HepG2 (cell line): ENCODE data around the gene RREB1. TPM values are rescaled to one million over a fixed set of nuclear protein-coding genes. Genes with fewer than 3 reads are reported as not detected.

Source experiments
- ATAC-seq: fragments of 200-7000 bp; cut with Tn5 transposase; 3 replicates; pipeline ENCODE4 v1.9.1; 2020; ENCODE audit warnings: mild to moderate bottlenecking, moderate library complexity
- BruUV-seq: library from RNA; stranded (reverse); fragments of 400-500 nt; replicated peaks from 2 replicates; lab custom pipeline; 2021; lab: Mats Ljungman, UMichigan
- CTCF ChIA-PET: fragments of 300-600 bp; formaldehyde crosslinking; extraction: SDS; loops from one replicate; lab custom pipeline; 2021; ENCODE audit warnings: low total read pairs, inconsistent platforms, low intra/inter-chr PET ratio; lab: Yijun Ruan, JAX
- POLR2A ChIA-PET: fragments of 350-600 bp; sonication (Branson Sonifier 250); formaldehyde crosslinking; loops from one replicate; lab custom pipeline; 2020; ENCODE audit warnings: antibody characterized with exemption, inconsistent platforms; lab: Yijun Ruan, JAX
- DNase-seq: peaks from one replicate; pipeline ENCODE4 v3.0.0-alpha.2; 2015; ENCODE audit warnings: low spot score
- FAIRE-seq: peaks from 3 replicates; lab custom pipeline; 2011; peaks lifted over from hg19 to GRCh38; lab: Jason Lieb, UNC
- H2AFZ ChIP-seq: one replicate; pipeline ENCODE4 v1.6.1; 2011; ENCODE audit warnings: low read length, inconsistent platforms
- H3K27ac ChIP-seq: fragments of 300-600 bp; 3 replicates; pipeline ENCODE4 v1.8.0; 2011; ENCODE audit warnings: mixed run types, mild to moderate bottlenecking, mixed read lengths, low read length, inconsistent platforms; ENCODE audit not compliant: insufficient read depth; ENCODE audit errors: extremely low read length
- H3K27me3 ChIP-seq, 2 experiments: fragments of 200-600 bp in 1 of 2; 2 replicates in 1 of 2; 3 replicates in 1 of 2; pipeline versions ENCODE4 v1.6.0 to v1.8.0; 2011; ENCODE audit warnings: low read length in 2 of 2, mild to moderate bottlenecking in 2 of 2, moderate library complexity in 2 of 2, inconsistent platforms in 1 of 2; ENCODE audit not compliant: insufficient read depth in 2 of 2, control insufficient read depth in 1 of 2
- H3K36me3 ChIP-seq, 2 experiments: fragments of 200-600 bp in 1 of 2; replicated peaks in 1 of 2; 2 replicates in 1 of 2; 3 replicates in 1 of 2; pipeline versions ENCODE4 v1.5.1 to v1.8.0; 2011; ENCODE audit warnings: low read length in 2 of 2, inconsistent platforms in 1 of 2; ENCODE audit not compliant: insufficient read depth in 2 of 2, control insufficient read depth in 1 of 2
- H3K4me1 ChIP-seq: 2 replicates; pipeline ENCODE4 v1.5.1; 2012; ENCODE audit warnings: low read length, inconsistent platforms; ENCODE audit not compliant: insufficient read depth
- H3K4me2 ChIP-seq: 2 replicates; pipeline ENCODE4 v1.6.0; 2011; ENCODE audit warnings: low read depth, low read length, inconsistent platforms
- H3K4me3 ChIP-seq, 3 experiments: fragments of 200-600 bp in 1 of 3; sonication (generic), shearing (Covaris generic) in 1 of 3; replicated peaks in 1 of 3; 2 replicates each; pipeline ENCODE4 v1.5.1; 2011 to 2016; ENCODE audit warnings: low read length in 3 of 3, inconsistent platforms in 2 of 3, low read depth in 2 of 3, mild to moderate bottlenecking in 2 of 3, control low read depth in 1 of 3, mixed read lengths in 1 of 3; ENCODE audit not compliant: insufficient read depth in 1 of 3
- H3K79me2 ChIP-seq: one replicate; pipeline ENCODE4 v1.6.1; 2011; ENCODE audit warnings: low read length, inconsistent platforms; ENCODE audit not compliant: insufficient read depth
- H3K9ac ChIP-seq: 2 replicates; pipeline ENCODE4 v1.6.0; 2011; ENCODE audit warnings: mild to moderate bottlenecking, low read depth, low read length, inconsistent platforms; ENCODE audit not compliant: insufficient read depth
- H3K9me3 ChIP-seq: 2 replicates; pipeline ENCODE4 v1.5.1; 2012; ENCODE audit warnings: mild to moderate bottlenecking, low read length
- H4K20me1 ChIP-seq: 2 replicates; pipeline ENCODE4 v1.6.0; 2011; ENCODE audit warnings: inconsistent platforms, mild to moderate bottlenecking, low read length, moderate library complexity; ENCODE audit not compliant: insufficient read depth
- FIP1L1 ChIP-seq: fragments of 200-400 bp; formaldehyde crosslinking; IDR thresholded peaks from 2 replicates; pipeline ENCODE4 v1.6.1; 2018; ENCODE audit warnings: low read depth, mild to moderate bottlenecking, low read length, moderate library complexity, borderline replicate concordance; ENCODE audit not compliant: insufficient read depth
- HOXD1 ChIP-seq: sonication (generic); formaldehyde crosslinking; IDR thresholded peaks from 2 replicates; pipeline ENCODE4 v1.5.0; 2020; ENCODE audit warnings: missing genetic modification reagents
- MAX ChIP-seq: IDR thresholded peaks from 2 replicates; pipeline ENCODE4 v1.6.1; 2012; ENCODE audit warnings: inconsistent platforms
- MBNL3 ChIP-seq: fragments of 250-450 bp; sonication (Bioruptor Pico); conservative IDR thresholded peaks from 2 replicates; pipeline ENCODE4 v1.8.0; 2022; ENCODE audit warnings: mild to moderate bottlenecking, inconsistent platforms
- NR3C1 ChIP-seq: sonication (generic); formaldehyde crosslinking; IDR thresholded peaks from 2 replicates; pipeline ENCODE4 v1.4.0; 2020; ENCODE audit warnings: missing genetic modification reagents
- THAP8 ChIP-seq: sonication (generic); formaldehyde crosslinking; IDR thresholded peaks from 2 replicates; pipeline ENCODE4 v1.5.1; 2020; ENCODE audit warnings: missing genetic modification reagents, mild to moderate bottlenecking, borderline replicate concordance
- USF2 ChIP-seq, 2 experiments: sonication (generic) in 1 of 2; formaldehyde crosslinking in 1 of 2; IDR thresholded peaks; 2 replicates each; pipeline versions ENCODE4 v1.5.1 to v1.6.1; 2011 to 2020; ENCODE audit warnings: borderline replicate concordance in 1 of 2, low read depth in 1 of 2, low read length in 1 of 2, mild to moderate bottlenecking in 1 of 2, missing genetic modification reagents in 1 of 2, moderate library complexity in 1 of 2
- ZNF703 ChIP-seq: sonication (generic); formaldehyde crosslinking; IDR thresholded peaks from 2 replicates; pipeline ENCODE4 v1.5.1; 2020; ENCODE audit warnings: missing genetic modification reagents, mild to moderate bottlenecking, moderate library complexity, borderline replicate concordance
- ZSCAN29 ChIP-seq: sonication (generic); formaldehyde crosslinking; conservative IDR thresholded peaks from 2 replicates; pipeline ENCODE4 v1.4.0; 2020; ENCODE audit warnings: mild to moderate bottlenecking, missing genetic modification reagents
- ZSCAN9 ChIP-seq: IDR thresholded peaks from 2 replicates; pipeline ENCODE4 v1.6.1; 2016; ENCODE audit warnings: borderline replicate concordance
- WGBS: methylation state at CpG from one replicate; pipeline ENCODE4 v1.1.6; 2017; ENCODE audit warnings: low lambda C conversion rate; 5-methylcytosine and 5-hydroxymethylcytosine counted together
- in situ Hi-C: cut with HindIII; loops from 2 replicates; pipeline ENCODE4 v1.10.0; 2017; ENCODE audit warnings: low pct_unique_long_range_greater_than_20kb; ENCODE audit not compliant: extremely low pct_ligation_motif_present
- intact Hi-C: fragments of 100-400 bp; cut with micrococcal nuclease; formaldehyde crosslinking; loops from one replicate; pipeline ENCODE4 v1.10.0; 2022; ENCODE audit not compliant: unreplicated experiment
- polyA plus RNA-seq, 8 experiments: library from polyadenylated mRNA; depleted of rRNA in 3 of 8; stranded (reverse) in 7 of 8; unstranded in 1 of 8; fragments of >200 nt; fragmentation: Illumina TruSeq in 4 of 8; extraction: Trizol in 4 of 8; gene quantifications; 2 replicates each; pipeline versions ENCODE4 v1.2.1 to v1.2.3, GENCODE V29; 2011 to 2016; ENCODE audit warnings: low read depth in 4 of 8, missing spikeins in 1 of 8, mixed read lengths in 1 of 8; ENCODE audit not compliant: insufficient read depth in 1 of 8
- total RNA-seq, 5 experiments: library from RNA; depleted of rRNA; stranded (reverse); fragments of >200 nt; fragmentation: Illumina TruSeq; extraction: Trizol; gene quantifications; 2 replicates each; pipeline ENCODE4 v1.2.3, GENCODE V29; 2016; ENCODE audit warnings: low read depth in 1 of 5
- TF ChIP-seq, protein P1 (sequence below): sonication (generic); formaldehyde crosslinking; conservative IDR thresholded peaks from 2 replicates; pipeline ENCODE4 v1.4.0; 2020; ENCODE audit warnings: missing genetic modification reagents
- TF ChIP-seq, protein P2 (sequence below): sonication (generic); formaldehyde crosslinking; IDR thresholded peaks from 2 replicates; pipeline ENCODE4 v1.5.0; 2020; ENCODE audit warnings: missing genetic modification reagents, mild to moderate bottlenecking, borderline replicate concordance

Gene RREB1
- total and polyA plus RNA-seq, 2 of the 13 experiments (the other 11 are each of a cell fraction or from before 2014, with no cell fraction given), result 6.1 to 23.2 TPM

DNA sequence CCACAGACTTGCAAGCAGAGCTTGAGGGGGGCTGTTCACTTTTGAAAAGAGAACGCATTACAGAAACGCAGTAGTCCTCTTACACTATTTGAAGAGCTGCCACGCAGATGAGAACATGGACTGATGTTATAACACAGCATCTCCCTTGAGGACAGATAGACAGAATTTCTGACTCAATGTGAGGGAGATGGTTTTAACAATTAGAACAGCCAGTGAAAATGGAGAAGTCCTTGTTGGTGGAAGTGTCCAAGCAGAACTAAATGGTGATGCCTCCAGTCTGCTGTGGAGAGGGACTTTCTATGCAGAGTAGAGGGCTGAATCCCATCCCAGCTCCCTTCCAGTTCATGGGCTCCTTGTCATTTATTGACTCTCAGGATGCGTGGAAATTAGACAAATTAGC lies 100.0 kb downstream of the RREB1 start:
- no peak for FAIRE-seq
- DNase-seq, result no peak
- Histone ChIP-seq H3K27me3 (no peaks in the 10 kb centered on the region), H4K20me1 (no peaks in the 10 kb centered on the region; the same call in 1 of the 2 replicates), H3K9me3 (no peaks in the 10 kb centered on the region), H3K9ac (no peak overlapping the region), H3K79me2 (peaks cover 8% of the 10 kb centered on the region), H3K4me2 (no peak overlapping the region), H2AFZ (no peak overlapping the region), H3K4me1 (peaks cover 15% of the 10 kb centered on the region), H3K27ac (no peak overlapping the region), H3K36me3 (peaks cover 49 to 93% of the 10 kb centered on the region in 2 experiments), H3K4me3 (no peak overlapping the region)
- ChIA-PET CTCF (no interaction called here), POLR2A (interaction anchor here (0.5 kb wide), 1 partner anchor 485 kb away, joined by 3 read pairs; no protein-coding TSS in a partner anchor)
- no peak for ATAC-seq
- TF ChIP-seq MBNL3 (CRISPR knock-in tag), result no peak
- no peak for TF ChIP-seq MAX
- TF ChIP-seq, protein P1, sequence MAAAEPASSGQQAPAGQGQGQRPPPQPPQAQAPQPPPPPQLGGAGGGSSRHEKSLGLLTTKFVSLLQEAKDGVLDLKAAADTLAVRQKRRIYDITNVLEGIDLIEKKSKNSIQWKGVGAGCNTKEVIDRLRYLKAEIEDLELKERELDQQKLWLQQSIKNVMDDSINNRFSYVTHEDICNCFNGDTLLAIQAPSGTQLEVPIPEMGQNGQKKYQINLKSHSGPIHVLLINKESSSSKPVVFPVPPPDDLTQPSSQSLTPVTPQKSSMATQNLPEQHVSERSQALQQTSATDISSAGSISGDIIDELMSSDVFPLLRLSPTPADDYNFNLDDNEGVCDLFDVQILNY (CRISPR knock-in tag), result no peak
- no peak for TF ChIP-seq NR3C1 (CRISPR knock-in tag)
- no peak for TF ChIP-seq HOXD1
- no peak for TF ChIP-seq ZSCAN9 (CRISPR knock-in tag)
- TF ChIP-seq USF2 (IDR thresholded peaks at IDR 0.05; ENCODE audit: low read depth, low read length), result no peak
- TF ChIP-seq USF2 (CRISPR knock-in tag; IDR thresholded peaks at IDR 0.05; ENCODE audit: borderline replicate concordance), result no peak
- TF ChIP-seq FIP1L1, result no peak
- no peak for TF ChIP-seq THAP8 (CRISPR knock-in tag)
- TF ChIP-seq ZSCAN29 (CRISPR knock-in tag), result no peak
- TF ChIP-seq ZNF703 (CRISPR knock-in tag), result no peak
- TF ChIP-seq, protein P2, sequence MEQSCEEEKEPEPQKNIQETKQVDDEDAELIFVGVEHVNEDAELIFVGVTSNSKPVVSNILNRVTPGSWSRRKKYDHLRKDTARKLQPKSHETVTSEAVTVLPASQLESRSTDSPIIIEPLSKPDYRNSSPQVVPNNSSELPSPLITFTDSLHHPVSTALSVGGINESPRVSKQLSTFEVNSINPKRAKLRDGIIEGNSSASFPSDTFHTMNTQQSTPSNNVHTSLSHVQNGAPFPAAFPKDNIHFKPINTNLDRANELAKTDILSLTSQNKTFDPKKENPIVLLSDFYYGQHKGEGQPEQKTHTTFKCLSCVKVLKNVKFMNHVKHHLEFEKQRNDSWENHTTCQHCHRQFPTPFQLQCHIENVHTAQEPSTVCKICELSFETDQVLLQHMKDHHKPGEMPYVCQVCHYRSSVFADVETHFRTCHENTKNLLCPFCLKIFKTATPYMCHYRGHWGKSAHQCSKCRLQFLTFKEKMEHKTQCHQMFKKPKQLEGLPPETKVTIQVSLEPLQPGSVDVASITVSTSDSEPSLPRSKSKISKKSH, result no peak
- in situ Hi-C loops (no loop called here), intact Hi-C loops (no loop called here)
- no TSS peak for BruUV-seq
- 69% methylated on average over 4 of the region's 4 CpGs for WGBS
